Measurements from ENCODE around the gene CDK6.

DNA sequence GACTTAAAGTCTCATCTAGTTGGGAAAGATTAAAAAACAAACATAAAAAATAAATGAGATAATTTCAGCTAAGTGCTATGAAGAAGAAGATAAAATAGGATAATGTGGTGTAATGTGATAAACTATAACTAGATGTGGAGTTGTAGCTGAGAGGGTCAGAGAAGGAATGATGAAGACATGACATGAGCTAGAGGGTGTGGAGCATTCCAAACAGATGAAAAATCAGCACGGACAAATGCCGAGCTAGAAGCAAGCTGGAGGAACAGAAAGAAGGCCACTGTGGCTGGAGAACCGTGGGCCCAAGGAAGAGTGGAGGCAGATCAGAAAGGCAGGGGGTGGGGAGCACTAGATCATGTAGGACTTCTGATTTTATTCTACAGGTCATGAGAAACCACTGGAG lies 70.6 kb downstream of the CDK6 start:
- TF ChIP-seq, protein P1, sequence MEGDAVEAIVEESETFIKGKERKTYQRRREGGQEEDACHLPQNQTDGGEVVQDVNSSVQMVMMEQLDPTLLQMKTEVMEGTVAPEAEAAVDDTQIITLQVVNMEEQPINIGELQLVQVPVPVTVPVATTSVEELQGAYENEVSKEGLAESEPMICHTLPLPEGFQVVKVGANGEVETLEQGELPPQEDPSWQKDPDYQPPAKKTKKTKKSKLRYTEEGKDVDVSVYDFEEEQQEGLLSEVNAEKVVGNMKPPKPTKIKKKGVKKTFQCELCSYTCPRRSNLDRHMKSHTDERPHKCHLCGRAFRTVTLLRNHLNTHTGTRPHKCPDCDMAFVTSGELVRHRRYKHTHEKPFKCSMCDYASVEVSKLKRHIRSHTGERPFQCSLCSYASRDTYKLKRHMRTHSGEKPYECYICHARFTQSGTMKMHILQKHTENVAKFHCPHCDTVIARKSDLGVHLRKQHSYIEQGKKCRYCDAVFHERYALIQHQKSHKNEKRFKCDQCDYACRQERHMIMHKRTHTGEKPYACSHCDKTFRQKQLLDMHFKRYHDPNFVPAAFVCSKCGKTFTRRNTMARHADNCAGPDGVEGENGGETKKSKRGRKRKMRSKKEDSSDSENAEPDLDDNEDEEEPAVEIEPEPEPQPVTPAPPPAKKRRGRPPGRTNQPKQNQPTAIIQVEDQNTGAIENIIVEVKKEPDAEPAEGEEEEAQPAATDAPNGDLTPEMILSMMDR (IDR thresholded peaks at IDR 0.05; ENCODE audit: borderline replicate concordance, extremely low read depth, low read length, poor library complexity, severe bottlenecking) = no peak
- no peak for TF ChIP-seq EZH2 (IDR thresholded peaks at IDR 0.05; ENCODE audit: borderline replicate concordance, low read depth, low read length, severe bottlenecking)
